Measurements from ENCODE around the gene ATP11A.

The ATP11A gene

DNA sequence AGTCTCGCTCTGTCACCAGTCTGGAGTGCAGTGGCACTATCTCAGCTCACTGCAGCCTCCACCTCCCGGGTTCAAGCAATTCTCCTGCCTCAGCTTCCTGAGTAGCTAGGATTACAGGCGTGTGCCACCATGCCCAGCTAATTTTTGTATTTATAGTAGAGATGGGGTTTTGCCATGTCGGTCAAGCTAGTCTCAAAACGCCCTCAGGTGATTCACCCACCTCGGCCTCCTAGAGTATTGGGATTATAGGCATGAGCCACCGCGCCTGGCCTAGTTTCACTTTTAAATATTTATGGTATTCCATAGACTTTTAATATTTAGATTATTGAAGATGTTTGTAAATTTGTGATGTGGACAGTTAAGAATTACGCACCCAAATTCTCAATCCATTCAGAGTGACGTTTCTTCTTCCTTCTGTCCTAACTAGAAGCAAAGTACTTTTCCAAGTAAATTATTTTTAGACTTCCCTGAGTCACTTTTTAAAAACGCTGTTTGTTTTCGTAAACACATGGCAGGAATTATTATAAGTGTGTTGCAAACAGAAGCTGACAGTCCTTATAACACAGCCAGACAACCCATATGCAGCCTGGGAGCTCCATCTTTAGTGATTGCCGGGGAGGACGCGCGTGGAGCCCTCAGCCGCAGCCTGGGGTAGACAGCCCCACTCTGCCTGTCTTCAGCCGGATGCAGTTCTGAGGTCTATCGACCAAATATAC, 131.7 kb downstream of the ATP11A start:
- H3K18ac ChIP-seq (ENCODE audit: low read length), result no peak overlapping the region
- H3K9ac ChIP-seq (ENCODE audit: low read length), result no peak overlapping the region
- H3K9me3 ChIP-seq (ENCODE audit: insufficient read depth, low read depth, low read length), result peaks cover 13% of the 10 kb centered on the region
- H2BK5ac ChIP-seq (ENCODE audit: low read depth, low read length, poor library complexity), result no peak overlapping the region
- H3K4me1 ChIP-seq (ENCODE audit: control insufficient read depth in 1 of 2, insufficient read depth in 2 of 2, low read length in 2 of 2), result peaks cover 2 to 3% of the 10 kb centered on the region in 2 experiments
- H3K79me2 ChIP-seq (ENCODE audit: control insufficient read depth, insufficient read depth, low read length, poor library complexity), result no peaks in the 10 kb centered on the region
- H3K36me3 ChIP-seq (ENCODE audit: control insufficient read depth in 1 of 2, insufficient read depth in 2 of 2, low read length in 2 of 2), result peaks cover 45 to 58% of the 10 kb centered on the region in 2 experiments
- no peak overlapping the region for H2BK12ac ChIP-seq (ENCODE audit: low read length)
- no peak overlapping the region for H3K4me3 ChIP-seq (ENCODE audit: low read depth, low read length)
- H3K79me1 ChIP-seq (ENCODE audit: low read length), result no peaks in the 10 kb centered on the region
- no peaks in the 10 kb centered on the region for H3K27me3 ChIP-seq (ENCODE audit: insufficient read depth, low read length)
- no peak overlapping the region for H2AK5ac ChIP-seq (ENCODE audit: low read length)
- H2AFZ ChIP-seq (ENCODE audit: insufficient read depth, low read length, poor library complexity), result no peak overlapping the region
- H3K14ac ChIP-seq (ENCODE audit: low read length), result no peak overlapping the region
- WGBS (ENCODE audit: extremely low coverage, insufficient coverage, insufficient read length), result no CpG with 5 or more reads among the region's 19 CpGs
- no peak overlapping the region for H4K12ac ChIP-seq (ENCODE audit: low read depth, low read length)
- H4K91ac ChIP-seq (ENCODE audit: low read depth, low read length), result no peak overlapping the region
- no peak overlapping the region for H3K23ac ChIP-seq (ENCODE audit: low read length)
- no peak overlapping the region for H3K27ac ChIP-seq (ENCODE audit: low read depth, low read length)
- H2BK120ac ChIP-seq (ENCODE audit: insufficient read depth, low read length, poor library complexity), result no peak overlapping the region
- H3K4ac ChIP-seq (ENCODE audit: low read depth, low read length), result no peak overlapping the region
- peak; percentile 28 to 53 for DNase-seq
- no peak overlapping the region for H4K8ac ChIP-seq (ENCODE audit: low read depth, low read length)
- H3K4me2 ChIP-seq (ENCODE audit: low read length), result no peak overlapping the region

DNA sequence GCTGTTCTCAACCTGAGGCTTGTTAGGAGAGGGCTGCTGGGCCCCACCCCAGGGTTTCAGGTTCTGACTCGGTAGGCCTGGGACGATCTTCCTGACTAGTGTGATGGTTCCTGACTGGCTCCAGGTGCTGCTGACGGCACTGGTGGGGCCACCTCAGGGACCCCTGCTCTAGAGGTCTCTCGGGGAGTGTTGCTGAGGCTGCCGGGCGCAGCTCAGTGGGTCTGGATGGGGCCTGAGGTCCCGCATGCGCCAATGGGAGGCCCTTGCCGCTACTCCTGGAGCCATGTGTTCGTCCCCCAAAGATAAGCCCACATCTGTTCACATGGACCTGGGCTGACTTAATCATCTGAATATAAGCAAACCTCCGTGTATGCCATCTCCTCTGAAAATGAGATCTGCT, 133.0 kb downstream of the ATP11A start:
- no peak overlapping the region for H4K8ac ChIP-seq (ENCODE audit: low read depth, low read length)
- H3K18ac ChIP-seq (ENCODE audit: low read length), result no peak overlapping the region
- no peak overlapping the region for H2BK120ac ChIP-seq (ENCODE audit: insufficient read depth, low read length, poor library complexity)
- H3K4me2 ChIP-seq (ENCODE audit: low read length), result no peak overlapping the region
- no peaks in the 10 kb centered on the region for H3K27me3 ChIP-seq (ENCODE audit: insufficient read depth, low read length)
- H2AK5ac ChIP-seq (ENCODE audit: low read length), result no peak overlapping the region
- no peak overlapping the region for H4K91ac ChIP-seq (ENCODE audit: low read depth, low read length)
- H2AFZ ChIP-seq (ENCODE audit: insufficient read depth, low read length, poor library complexity), result no peak overlapping the region
- H2BK12ac ChIP-seq (ENCODE audit: low read length), result no peak overlapping the region
- peaks cover 9% of the 10 kb centered on the region for H3K9me3 ChIP-seq (ENCODE audit: insufficient read depth, low read depth, low read length)
- H3K4me3 ChIP-seq (ENCODE audit: low read depth, low read length), result no peak overlapping the region
- no peak overlapping the region for H3K14ac ChIP-seq (ENCODE audit: low read length)
- H3K23ac ChIP-seq (ENCODE audit: low read length), result no peak overlapping the region
- no peak overlapping the region for H2BK5ac ChIP-seq (ENCODE audit: low read depth, low read length, poor library complexity)
- peak overlapping the region; percentile 31 for H4K12ac ChIP-seq (ENCODE audit: low read depth, low read length)
- H3K36me3 ChIP-seq (ENCODE audit: control insufficient read depth in 1 of 2, insufficient read depth in 2 of 2, low read length in 2 of 2), result peaks cover 49 to 62% of the 10 kb centered on the region in 2 experiments
- peaks cover 2 to 3% of the 10 kb centered on the region in 2 experiments for H3K4me1 ChIP-seq (ENCODE audit: control insufficient read depth in 1 of 2, insufficient read depth in 2 of 2, low read length in 2 of 2)
- no peak overlapping the region for H3K27ac ChIP-seq (ENCODE audit: low read depth, low read length)
- no CpG with 5 or more reads among the region's 11 CpGs for WGBS (ENCODE audit: extremely low coverage, insufficient coverage, insufficient read length)
- DNase-seq, result no peak
- no peak overlapping the region for H3K4ac ChIP-seq (ENCODE audit: low read depth, low read length)
- H3K79me1 ChIP-seq (ENCODE audit: low read length), result no peaks in the 10 kb centered on the region
- H3K9ac ChIP-seq (ENCODE audit: low read length), result no peak overlapping the region
- no peaks in the 10 kb centered on the region for H3K79me2 ChIP-seq (ENCODE audit: control insufficient read depth, insufficient read depth, low read length, poor library complexity)

DNA sequence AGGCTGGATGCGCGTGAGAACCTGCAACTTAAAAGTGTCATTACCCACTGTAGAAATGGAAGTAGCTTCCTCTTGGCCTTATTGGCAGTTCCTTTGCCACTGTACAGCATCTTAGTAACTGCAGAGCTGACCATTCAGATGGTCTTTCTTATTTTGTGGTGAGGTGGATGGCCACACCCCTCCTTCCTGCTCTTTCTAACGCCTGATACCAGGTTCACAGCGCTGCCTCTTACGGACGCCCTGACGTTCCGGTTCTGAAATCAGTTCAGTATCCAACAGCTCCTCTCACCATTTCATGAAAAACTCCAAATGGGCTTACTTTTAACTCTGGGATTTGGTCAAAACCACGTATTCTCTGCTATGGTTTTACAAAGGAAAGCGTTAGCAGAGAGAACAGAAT, 134.6 kb downstream of the ATP11A start:
- Histone ChIP-seq H4K8ac (ENCODE audit: low read depth, low read length) (no peak overlapping the region), H3K36me3 (ENCODE audit: control insufficient read depth in 1 of 2, insufficient read depth in 2 of 2, low read length in 2 of 2) (peaks cover 47 to 59% of the 10 kb centered on the region in 2 experiments), H2BK12ac (ENCODE audit: low read length) (no peak overlapping the region), H2AK5ac (ENCODE audit: low read length) (no peak overlapping the region), H3K27me3 (ENCODE audit: insufficient read depth, low read length) (no peaks in the 10 kb centered on the region), H3K4me3 (ENCODE audit: low read depth, low read length) (no peak overlapping the region), H3K18ac (ENCODE audit: low read length) (no peak overlapping the region), H3K9me3 (ENCODE audit: insufficient read depth, low read depth, low read length) (peaks cover 2% of the 10 kb centered on the region), H3K4me2 (ENCODE audit: low read length) (no peak overlapping the region), H2BK120ac (ENCODE audit: insufficient read depth, low read length, poor library complexity) (no peak overlapping the region), H3K9ac (ENCODE audit: low read length) (no peak overlapping the region), H4K12ac (ENCODE audit: low read depth, low read length) (no peak overlapping the region), H3K4ac (ENCODE audit: low read depth, low read length) (no peak overlapping the region), H3K4me1 (ENCODE audit: control insufficient read depth in 1 of 2, insufficient read depth in 2 of 2, low read length in 2 of 2) (peaks cover 2 to 3% of the 10 kb centered on the region in 2 experiments), H2BK5ac (ENCODE audit: low read depth, low read length, poor library complexity) (no peak overlapping the region), H3K27ac (ENCODE audit: low read depth, low read length) (no peak overlapping the region), H2AFZ (ENCODE audit: insufficient read depth, low read length, poor library complexity) (no peak overlapping the region), H3K79me2 (ENCODE audit: control insufficient read depth, insufficient read depth, low read length, poor library complexity) (no peaks in the 10 kb centered on the region), H4K91ac (ENCODE audit: low read depth, low read length) (no peak overlapping the region), H3K79me1 (ENCODE audit: low read length) (no peaks in the 10 kb centered on the region), H3K14ac (ENCODE audit: low read length) (no peak overlapping the region), H3K23ac (ENCODE audit: low read length) (no peak overlapping the region)
- WGBS (ENCODE audit: extremely low coverage, insufficient coverage, insufficient read length), result no CpG with 5 or more reads among the region's 10 CpGs
- DNase-seq, result no peak

DNA sequence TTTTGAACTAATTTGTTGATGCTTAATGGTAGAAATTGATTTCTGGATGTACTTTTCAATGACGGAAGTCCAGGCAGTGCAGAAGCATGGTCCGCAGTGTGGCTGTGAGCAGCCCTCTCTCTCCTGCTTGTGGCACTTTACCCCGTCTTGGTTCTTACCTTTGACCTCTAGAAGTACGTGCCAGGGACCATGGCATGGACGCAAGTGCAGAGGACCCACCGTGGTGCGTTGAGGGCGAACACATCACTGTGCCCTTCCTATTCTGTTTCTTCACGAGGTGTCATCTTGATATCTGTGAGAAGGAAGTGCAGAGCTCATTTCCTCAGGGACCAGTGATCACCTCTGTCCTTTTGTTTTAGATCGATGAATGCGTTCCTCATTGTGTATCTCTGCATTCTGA, 135.2 kb downstream of the ATP11A start:
- Histone ChIP-seq H2AFZ (ENCODE audit: insufficient read depth, low read length, poor library complexity) (no peak overlapping the region), H3K27me3 (ENCODE audit: insufficient read depth, low read length) (no peaks in the 10 kb centered on the region), H3K18ac (ENCODE audit: low read length) (no peak overlapping the region), H3K4me1 (ENCODE audit: control insufficient read depth in 1 of 2, insufficient read depth in 2 of 2, low read length in 2 of 2) (no peaks in the 10 kb centered on the region), H3K4ac (ENCODE audit: low read depth, low read length) (no peak overlapping the region), H3K23ac (ENCODE audit: low read length) (no peak overlapping the region), H3K4me3 (ENCODE audit: low read depth, low read length) (no peak overlapping the region), H3K9ac (ENCODE audit: low read length) (no peak overlapping the region), H3K36me3 (ENCODE audit: control insufficient read depth in 1 of 2, insufficient read depth in 2 of 2, low read length in 2 of 2) (peaks cover 41 to 54% of the 10 kb centered on the region in 2 experiments), H3K27ac (ENCODE audit: low read depth, low read length) (no peak overlapping the region), H3K79me1 (ENCODE audit: low read length) (no peaks in the 10 kb centered on the region), H2BK12ac (ENCODE audit: low read length) (no peak overlapping the region), H2BK120ac (ENCODE audit: insufficient read depth, low read length, poor library complexity) (no peak overlapping the region), H3K79me2 (ENCODE audit: control insufficient read depth, insufficient read depth, low read length, poor library complexity) (no peaks in the 10 kb centered on the region), H4K91ac (ENCODE audit: low read depth, low read length) (no peak overlapping the region), H3K9me3 (ENCODE audit: insufficient read depth, low read depth, low read length) (no peaks in the 10 kb centered on the region), H3K14ac (ENCODE audit: low read length) (no peak overlapping the region), H4K12ac (ENCODE audit: low read depth, low read length) (no peak overlapping the region), H2BK5ac (ENCODE audit: low read depth, low read length, poor library complexity) (no peak overlapping the region), H3K4me2 (ENCODE audit: low read length) (no peak overlapping the region), H4K8ac (ENCODE audit: low read depth, low read length) (no peak overlapping the region), H2AK5ac (ENCODE audit: low read length) (no peak overlapping the region)
- DNase-seq, result no peak
- no CpG with 5 or more reads among the region's 11 CpGs for WGBS (ENCODE audit: extremely low coverage, insufficient coverage, insufficient read length)
